ENCODE data around the gene SYT12. TPM values are rescaled to one million over a fixed set of nuclear protein-coding genes. Genes with fewer than 3 reads are reported as not detected.
A peak's percentile ranks its signal among the peaks of the same experiment; 100 is the strongest.

SYT12 gene
- total and polyA plus RNA-seq, 9 of the 15 experiments (the other 6 are each of a cell fraction or from before 2014, with no cell fraction given) = 0.03 to 0.11 (median 0.03) TPM; not detected in 4

DNA sequence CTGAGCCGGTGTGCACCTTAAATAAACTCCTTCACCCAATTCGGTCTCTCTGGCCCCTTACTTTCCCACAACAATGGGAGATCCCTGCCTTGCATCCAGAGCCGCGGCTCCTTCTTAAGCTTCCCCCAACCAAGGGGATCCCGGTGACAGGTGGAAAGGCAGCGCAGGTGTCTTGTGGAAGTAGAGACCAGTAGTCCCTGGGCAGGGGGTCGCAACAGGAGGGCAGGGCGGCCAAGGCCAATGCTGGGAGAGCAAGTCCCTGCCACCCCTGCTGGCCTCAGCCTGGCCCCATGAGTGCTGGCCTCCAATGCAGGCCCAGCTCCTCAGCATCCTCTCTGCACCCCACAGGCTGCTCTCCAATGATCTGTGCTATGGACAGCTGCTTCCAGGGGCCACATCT is 7.9 kb upstream of the SYT12 start:
- Histone ChIP-seq H3K27ac (ENCODE audit: extremely low read depth, low read depth, low read length) (no peak overlapping the region), H3K4me1 (replicated peaks in 1 of 2; ENCODE audit: control insufficient read depth in 2 of 2, insufficient read depth in 2 of 2, low read length in 2 of 2) (peaks cover 0 to 9% of the 10 kb centered on the region in 2 experiments; a peak in 1 of 5 replicates), H3K36me3 (ENCODE audit: control insufficient read depth, insufficient read depth, low read length) (no peaks in the 10 kb centered on the region), H3K4me3 (no peak overlapping the region), H3K9me3 (replicated peaks; ENCODE audit: control insufficient read depth, insufficient read depth, low read depth, low read length) (no peaks in the 10 kb centered on the region), H3K4me2 (ENCODE audit: insufficient read depth, low read length) (no peak overlapping the region), H3K9ac (ENCODE audit: insufficient read depth in 1 of 2, low read depth in 2 of 2, low read length in 2 of 2) (peak overlapping the region in 1 of 2 experiments; percentile 65; a peak in 1 of 4 replicates), H3K27me3 (ENCODE audit: control insufficient read depth in 2 of 2, insufficient read depth in 2 of 2, low read length in 2 of 2) (peaks cover 0 to 5% of the 10 kb centered on the region in 2 experiments; a peak in 1 of 5 replicates), H3K79me2 (ENCODE audit: control insufficient read depth, insufficient read depth, low read length) (no peaks in the 10 kb centered on the region), H4K20me1 (replicated peaks; ENCODE audit: control insufficient read depth, insufficient read depth, low read length) (no peaks in the 10 kb centered on the region), H3K9me1 (ENCODE audit: control insufficient read depth, insufficient read depth, low read length) (no peaks in the 10 kb centered on the region), H2AFZ (ENCODE audit: low read depth, low read length) (no peak overlapping the region)
- FAIRE-seq (no peak), DNase-seq (ENCODE audit: extremely low read depth in 1 of 4, low spot score in 3 of 4) (no peak), ATAC-seq (no peak)
- TF ChIP-seq TAF7 (tag; IDR thresholded peaks at IDR 0.05) (no peak), ZNF785 (CRISPR knock-in tag; IDR thresholded peaks at IDR 0.05) (no peak)
- no TSS peak for BruUV-seq (replicated peaks)
- intact Hi-C loops (cut with micrococcal nuclease) (no loop called here), in situ Hi-C loops (cut with MboI) (no loop called here)
- ChIA-PET CTCF (ENCODE audit: low intra/inter-chr PET ratio) (no interaction called here), POLR2A (interaction anchor here (0.5 to 1.9 kb wide), 3 partner anchors 12 to 293 kb away, joined by 3 to 6 read pairs (median 3); no protein-coding TSS in a partner anchor)
- WGBS (ENCODE audit: insufficient coverage, low coverage, missing lambda C conversion rate) = 31% methylated on average over 8 of the region's 8 CpGs

DNA sequence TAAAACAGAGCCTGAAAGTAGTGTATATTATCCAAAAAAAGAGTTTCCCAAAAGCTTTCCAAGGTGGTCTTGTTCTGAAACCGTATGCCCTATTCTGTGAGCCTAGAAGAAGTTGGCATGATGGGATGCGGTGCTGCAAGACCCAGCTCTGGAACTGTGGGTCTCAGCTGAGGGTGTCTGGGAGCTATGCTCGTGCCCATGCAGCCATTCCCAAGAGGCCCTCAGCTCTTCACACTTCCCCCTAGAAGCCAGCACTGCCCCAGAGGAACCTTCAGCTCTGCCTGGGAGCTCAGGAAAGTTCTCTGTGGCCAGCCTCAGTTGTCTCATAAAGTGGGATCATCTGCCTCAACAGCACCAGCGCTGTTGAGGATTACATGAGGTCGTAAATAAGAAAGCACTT is 6.4 kb upstream of the SYT12 start:
- Histone ChIP-seq H3K79me2 (ENCODE audit: control insufficient read depth, insufficient read depth, low read length) (no peaks in the 10 kb centered on the region), H4K20me1 (replicated peaks; ENCODE audit: control insufficient read depth, insufficient read depth, low read length) (no peaks in the 10 kb centered on the region), H3K27ac (ENCODE audit: extremely low read depth, low read depth, low read length) (no peak overlapping the region), H3K36me3 (ENCODE audit: control insufficient read depth, insufficient read depth, low read length) (no peaks in the 10 kb centered on the region), H3K9me1 (ENCODE audit: control insufficient read depth, insufficient read depth, low read length) (no peaks in the 10 kb centered on the region), H3K9me3 (replicated peaks; ENCODE audit: control insufficient read depth, insufficient read depth, low read depth, low read length) (no peaks in the 10 kb centered on the region), H2AFZ (ENCODE audit: low read depth, low read length) (no peak overlapping the region), H3K27me3 (ENCODE audit: control insufficient read depth in 2 of 2, insufficient read depth in 2 of 2, low read length in 2 of 2) (no peaks in the 10 kb centered on the region), H3K9ac (ENCODE audit: insufficient read depth in 1 of 2, low read depth in 2 of 2, low read length in 2 of 2) (no peak overlapping the region), H3K4me3 (no peak overlapping the region), H3K4me2 (ENCODE audit: insufficient read depth, low read length) (no peak overlapping the region), H3K4me1 (replicated peaks in 1 of 2; ENCODE audit: control insufficient read depth in 2 of 2, insufficient read depth in 2 of 2, low read length in 2 of 2) (peaks cover 0 to 9% of the 10 kb centered on the region in 2 experiments; a peak in 1 of 5 replicates)
- FAIRE-seq = no peak
- TF ChIP-seq PURB (CRISPR knock-in tag; IDR thresholded peaks at IDR 0.05; ENCODE audit: low read depth) (no peak), ETV5 (CRISPR knock-in tag; IDR thresholded peaks at IDR 0.05; ENCODE audit: low read depth) (no peak), NBN (IDR thresholded peaks at IDR 0.05; ENCODE audit: low read depth) (no peak)
- ATAC-seq = no peak
- CTCF ChIA-PET (ENCODE audit: low intra/inter-chr PET ratio) = no interaction called here
- POLR2A ChIA-PET = interaction anchor here (0.6 to 1.7 kb wide), 3 partner anchors 18 to 385 kb away, joined by 3 to 5 read pairs (median 4); partner anchors contain the start of gene PPP1CA
- no peak for DNase-seq (ENCODE audit: extremely low read depth in 1 of 4, low spot score in 3 of 4)
- BruUV-seq (replicated peaks) = no TSS peak
- in situ Hi-C loops (cut with MboI) (no loop called here), intact Hi-C loops (cut with micrococcal nuclease) (no loop called here)
- 21% methylated on average over 4 of the region's 5 CpGs for WGBS (ENCODE audit: insufficient coverage, low coverage, missing lambda C conversion rate)

Measured in K562 (cell line).